GM19351 (cell line): Measurements from ENCODE around the gene ELAPOR1.
A peak's percentile ranks its signal among the peaks of the same experiment; 100 is the strongest.
"Not testable (repeated sequence)": the region's sequence is repeated elsewhere in the genome, so short reads cannot be mapped to it uniquely, and the experiment has no call there.

ENCODE experiments used
- ATAC-seq: cut with Tn5 transposase; IDR thresholded peaks from one replicate; pipeline ENCODE4 v1.9.1; 2021; ENCODE audit warnings: mild to moderate bottlenecking, moderate library complexity; ENCODE audit not compliant: unreplicated experiment

Gene ELAPOR1

GRCh38 chr1:109133815-109134214 lies 19.9 kb downstream of the ELAPOR1 start:
- ATAC-seq = peak; percentile 69

- ATAC-seq = peak; percentile 64
Measured at GRCh38 chr1:109134423-109134822, 20.5 kb downstream of the ELAPOR1 start.

- no peak for ATAC-seq
Measured at GRCh38 chr1:109135940-109136339, 22.0 kb downstream of the ELAPOR1 start.

GRCh38 chr1:109136766-109137165 lies 22.9 kb downstream of the ELAPOR1 start:
- ATAC-seq = no peak

- no peak for ATAC-seq
Measured at GRCh38 chr1:109137958-109138357, 24.0 kb downstream of the ELAPOR1 start.

- ATAC-seq = no peak
Measured at GRCh38 chr1:109138358-109138757, 24.4 kb downstream of the ELAPOR1 start.

- no peak for ATAC-seq
Measured at GRCh38 chr1:109140392-109140791, 26.5 kb downstream of the ELAPOR1 start.

- no peak for ATAC-seq
Measured at GRCh38 chr1:109142260-109142659, 28.3 kb downstream of the ELAPOR1 start.

- ATAC-seq = not testable (repeated sequence)
Measured at GRCh38 chr1:109142725-109143124, 28.8 kb downstream of the ELAPOR1 start.

GRCh38 chr1:109148987-109149561 lies 35.2 kb downstream of the ELAPOR1 start:
- no peak for ATAC-seq

GRCh38 chr1:109149874-109150601 lies 36.1 kb downstream of the ELAPOR1 start:
- no peak for ATAC-seq

GRCh38 chr1:109151146-109151990 lies 37.5 kb downstream of the ELAPOR1 start:
- ATAC-seq = no peak

GRCh38 chr1:109152196-109152595 lies 38.3 kb downstream of the ELAPOR1 start:
- ATAC-seq = no peak

GRCh38 chr1:109156916-109157385 lies 43.0 kb downstream of the ELAPOR1 start:
- no peak for ATAC-seq

- no peak for ATAC-seq
Measured at GRCh38 chr1:109158433-109158832, 44.5 kb downstream of the ELAPOR1 start.

- ATAC-seq = no peak
Measured at GRCh38 chr1:109159326-109159725, 45.4 kb downstream of the ELAPOR1 start.

GRCh38 chr1:109160071-109160840 lies 46.3 kb downstream of the ELAPOR1 start:
- ATAC-seq = no peak

- ATAC-seq = peak; percentile 54
Measured at GRCh38 chr1:109161858-109162606, 48.1 kb downstream of the ELAPOR1 start.

- no peak for ATAC-seq
Measured at GRCh38 chr1:109162626-109163025, 48.7 kb downstream of the ELAPOR1 start.

GRCh38 chr1:109163551-109163950 lies 49.6 kb downstream of the ELAPOR1 start:
- ATAC-seq = no peak
